HG02852 (cell line): ENCODE data around the gene LAMC3.

ENCODE experiments used
- ATAC-seq: cut with Tn5 transposase; IDR thresholded peaks from one replicate; pipeline ENCODE4 v1.9.1; 2021; ENCODE audit warnings: mild to moderate bottlenecking, moderate library complexity; ENCODE audit not compliant: unreplicated experiment

Gene LAMC3

DNA sequence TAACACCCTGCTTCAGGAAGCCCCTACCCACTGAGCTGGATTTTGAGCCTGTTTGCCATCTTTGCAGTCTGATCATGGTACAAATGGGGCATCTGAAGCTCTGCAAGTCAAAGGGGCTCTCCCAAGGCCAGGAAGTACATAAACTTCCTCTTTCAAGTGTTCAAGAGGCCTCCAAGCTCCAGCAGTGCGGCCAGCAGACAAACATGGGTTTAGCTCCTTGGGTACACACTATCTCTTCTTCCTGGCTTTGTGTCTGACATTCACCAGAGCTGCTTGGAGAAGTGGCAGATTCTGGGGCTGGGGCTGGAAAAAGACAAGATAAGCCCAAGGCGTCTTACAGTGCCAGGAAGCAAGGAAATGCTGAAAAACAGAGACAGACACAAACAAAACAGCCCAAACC lies 34.1 kb downstream of the LAMC3 start:
- no peak for ATAC-seq

DNA sequence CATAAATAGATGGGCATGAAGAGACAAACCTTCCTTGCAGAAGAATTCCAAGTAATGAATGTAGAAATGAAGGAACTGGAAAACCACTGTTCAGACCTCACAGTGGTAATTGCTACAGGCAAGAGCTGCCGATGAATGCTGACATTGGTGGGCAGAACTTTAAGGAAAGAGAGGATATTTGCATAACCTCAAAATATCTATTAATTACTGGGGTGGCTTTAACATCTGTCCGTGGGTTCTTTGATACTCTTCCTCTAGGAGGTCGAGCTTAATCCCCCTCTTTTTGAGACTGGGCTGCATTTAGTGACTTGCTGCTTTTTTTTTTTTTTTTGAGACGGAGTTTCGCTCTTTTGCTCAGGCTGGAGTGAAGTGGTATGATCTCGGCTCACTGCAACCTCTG lies 34.7 kb downstream of the LAMC3 start:
- ATAC-seq = no peak

DNA sequence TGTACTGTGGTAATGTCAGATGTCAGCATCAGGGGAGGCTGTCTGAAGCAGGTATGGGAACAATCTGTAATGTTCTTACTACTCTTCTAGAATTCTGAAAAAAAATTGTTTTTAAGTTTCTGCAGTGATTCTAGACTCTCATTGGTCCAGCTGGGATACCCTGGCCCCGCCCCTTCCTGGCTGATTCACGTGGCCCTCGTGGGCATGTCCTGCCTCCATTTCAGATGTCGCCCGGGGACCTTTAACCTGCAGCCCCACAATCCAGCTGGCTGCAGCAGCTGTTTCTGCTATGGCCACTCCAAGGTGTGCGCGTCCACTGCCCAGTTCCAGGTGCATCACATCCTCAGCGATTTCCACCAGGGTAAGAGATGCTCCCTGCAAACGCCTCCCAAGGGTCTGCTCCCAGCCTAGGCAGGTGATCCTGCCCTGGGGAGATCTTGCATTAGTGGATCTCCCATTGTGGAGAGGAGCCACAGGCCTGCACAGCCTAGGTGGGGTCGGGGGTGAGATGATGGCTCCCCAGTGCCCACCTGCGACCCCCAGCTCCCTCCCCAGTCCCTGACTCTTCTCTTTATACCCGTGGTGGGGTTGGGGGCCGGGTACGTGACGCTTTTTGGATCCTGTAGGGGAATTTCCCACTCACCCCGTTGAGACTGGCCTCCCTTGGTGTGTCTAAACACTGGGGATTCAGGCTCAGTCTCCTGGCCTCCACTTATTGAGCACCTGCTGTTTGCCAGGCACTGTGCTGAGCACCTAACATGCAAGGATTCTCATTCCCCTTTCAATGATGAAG lies 36.5 kb downstream of the LAMC3 start:
- no peak for ATAC-seq

DNA sequence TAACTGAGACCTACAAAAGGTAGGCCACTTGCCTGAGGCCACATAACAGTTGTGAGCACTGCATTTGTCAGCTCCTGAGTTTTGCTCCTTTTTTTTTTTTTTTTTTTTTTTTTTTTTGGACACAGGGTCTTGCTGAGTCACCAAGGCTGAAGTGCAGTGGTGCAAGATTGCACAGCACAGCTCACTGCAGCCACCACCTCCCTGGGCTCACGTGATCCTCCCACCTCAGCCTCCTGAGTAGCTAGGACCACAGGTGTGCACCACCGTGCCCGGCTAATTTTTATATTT lies 37.1 kb downstream of the LAMC3 start:
- no peak for ATAC-seq

DNA sequence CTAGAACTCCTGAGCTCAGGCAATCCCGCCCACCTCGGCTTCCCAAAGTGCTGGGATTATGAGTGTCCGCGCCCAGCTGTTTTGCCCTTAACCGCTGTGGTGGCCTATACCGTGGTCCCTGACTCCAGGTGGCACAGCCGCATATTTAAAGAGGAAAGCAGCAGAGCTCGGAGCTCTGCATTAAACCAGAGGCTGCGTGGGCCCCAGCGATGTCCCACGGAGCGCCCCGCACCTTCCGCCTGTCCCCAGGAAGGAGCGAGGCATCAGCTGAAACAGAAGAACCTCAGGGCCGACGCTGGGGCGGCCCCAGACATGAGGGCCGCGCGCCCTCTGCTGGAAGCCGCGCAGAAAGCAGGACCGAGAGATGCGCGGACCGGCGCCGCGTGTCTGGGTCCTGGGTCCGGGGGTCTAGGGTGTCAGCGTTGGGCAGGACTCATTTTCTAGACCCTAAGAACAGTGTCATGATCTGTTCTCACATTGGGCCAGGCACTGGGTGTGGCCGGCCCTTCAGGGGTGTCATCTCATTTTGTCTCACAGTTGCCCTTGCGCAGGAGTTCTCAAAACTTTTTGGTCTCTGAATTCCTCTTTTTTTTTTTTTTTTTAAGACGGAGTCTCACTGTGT lies 37.7 kb downstream of the LAMC3 start:
- ATAC-seq = no peak

DNA sequence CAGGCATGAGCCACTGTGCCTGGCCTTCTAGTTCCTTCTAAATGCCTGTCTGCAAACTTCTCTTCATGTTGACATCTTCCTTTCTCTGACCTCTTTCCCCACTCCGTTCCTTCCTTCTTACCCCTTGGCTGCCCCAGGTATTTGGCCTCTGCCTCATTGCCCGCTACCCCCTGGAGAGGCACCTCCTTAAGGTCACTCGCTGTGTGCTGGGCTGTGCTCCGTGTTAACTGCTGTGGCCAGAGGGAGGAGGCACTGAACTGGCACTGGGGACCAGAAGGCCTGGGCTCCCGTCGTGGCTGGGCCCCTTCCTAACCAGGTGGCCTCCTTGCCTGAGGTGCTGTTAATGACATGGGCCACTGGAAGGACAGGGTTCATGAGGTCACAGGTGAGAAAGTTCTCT lies 39.4 kb downstream of the LAMC3 start:
- no peak for ATAC-seq

DNA sequence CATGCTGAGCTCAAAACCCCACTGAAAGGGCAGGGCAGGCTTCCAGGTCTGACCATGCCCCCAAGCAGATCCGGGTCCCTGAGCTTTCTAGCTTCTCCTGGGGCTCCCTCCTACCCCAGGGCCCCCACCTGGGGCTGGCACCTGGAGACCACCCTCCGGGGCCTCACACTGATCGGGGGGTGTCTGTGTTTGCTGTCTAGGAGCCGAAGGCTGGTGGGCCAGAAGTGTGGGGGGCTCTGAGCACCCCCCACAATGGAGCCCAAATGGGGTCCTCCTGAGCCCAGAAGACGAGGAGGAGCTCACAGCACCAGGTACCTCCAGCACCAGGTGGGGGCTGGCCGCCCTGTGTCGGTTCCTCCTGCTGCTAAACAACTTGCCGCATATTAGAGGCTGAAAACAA lies 39.8 kb downstream of the LAMC3 start:
- ATAC-seq = no peak

DNA sequence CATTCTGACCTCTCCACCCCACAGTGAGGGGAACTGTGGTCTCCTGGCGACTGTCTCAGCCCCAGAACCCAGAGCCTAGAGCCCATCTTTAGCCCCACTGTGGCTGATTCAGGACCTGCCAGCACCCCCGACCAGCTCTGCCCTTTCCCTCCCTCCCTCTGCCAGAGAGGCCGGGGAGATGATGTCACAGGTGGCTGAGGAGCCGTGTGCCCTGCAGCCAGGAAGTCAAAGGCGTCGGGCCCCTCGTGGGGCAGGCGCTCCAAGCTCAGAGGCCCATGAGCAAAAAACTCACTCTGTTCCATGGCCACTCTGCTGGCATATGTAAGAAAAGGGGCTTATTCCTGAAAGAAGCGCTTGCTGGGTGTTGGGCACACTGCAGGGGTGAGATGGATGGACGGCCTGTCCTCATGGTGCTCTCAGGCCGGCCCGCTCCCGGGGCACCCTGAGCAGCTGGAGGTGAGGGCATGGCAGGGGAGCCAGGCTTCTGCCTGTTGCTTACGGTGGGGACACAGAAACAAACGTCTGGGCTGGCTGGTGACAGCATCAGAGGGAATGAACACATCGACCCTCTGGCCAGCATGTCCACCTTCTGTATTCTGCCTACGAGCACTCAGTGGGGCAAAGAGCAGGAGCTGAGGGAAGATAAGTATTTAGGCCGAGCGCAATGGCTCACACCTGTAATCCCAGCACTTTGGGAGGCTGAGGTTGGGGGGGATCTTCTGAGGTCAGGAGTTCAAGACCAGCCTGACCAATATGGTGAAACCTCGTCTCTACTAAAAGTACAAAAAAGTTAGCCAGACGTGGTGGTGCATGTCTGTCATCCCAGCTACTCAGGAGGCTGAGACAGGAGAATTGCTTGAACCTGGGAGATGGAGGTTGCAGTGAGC lies 41.1 kb downstream of the LAMC3 start:
- no peak for ATAC-seq

DNA sequence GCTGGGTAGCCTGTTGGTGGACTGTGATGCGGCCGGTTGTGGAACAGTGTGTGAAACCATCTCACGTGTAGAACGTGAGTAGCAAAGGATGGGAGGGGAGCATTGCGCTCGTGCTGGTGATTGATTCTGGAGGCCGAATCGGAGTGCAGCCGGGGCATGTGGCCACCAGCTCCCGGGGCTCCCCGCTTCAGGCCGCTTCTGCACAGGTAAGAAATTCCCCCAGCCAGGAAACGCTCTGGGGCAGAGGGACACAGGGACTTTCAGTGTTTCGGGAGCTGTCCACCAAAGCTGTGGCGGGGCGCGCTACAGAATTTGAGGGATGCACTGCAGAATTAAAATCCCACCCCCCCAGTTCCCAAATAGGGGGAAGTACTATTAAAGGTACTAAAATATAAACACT lies 41.9 kb downstream of the LAMC3 start:
- no peak for ATAC-seq

DNA sequence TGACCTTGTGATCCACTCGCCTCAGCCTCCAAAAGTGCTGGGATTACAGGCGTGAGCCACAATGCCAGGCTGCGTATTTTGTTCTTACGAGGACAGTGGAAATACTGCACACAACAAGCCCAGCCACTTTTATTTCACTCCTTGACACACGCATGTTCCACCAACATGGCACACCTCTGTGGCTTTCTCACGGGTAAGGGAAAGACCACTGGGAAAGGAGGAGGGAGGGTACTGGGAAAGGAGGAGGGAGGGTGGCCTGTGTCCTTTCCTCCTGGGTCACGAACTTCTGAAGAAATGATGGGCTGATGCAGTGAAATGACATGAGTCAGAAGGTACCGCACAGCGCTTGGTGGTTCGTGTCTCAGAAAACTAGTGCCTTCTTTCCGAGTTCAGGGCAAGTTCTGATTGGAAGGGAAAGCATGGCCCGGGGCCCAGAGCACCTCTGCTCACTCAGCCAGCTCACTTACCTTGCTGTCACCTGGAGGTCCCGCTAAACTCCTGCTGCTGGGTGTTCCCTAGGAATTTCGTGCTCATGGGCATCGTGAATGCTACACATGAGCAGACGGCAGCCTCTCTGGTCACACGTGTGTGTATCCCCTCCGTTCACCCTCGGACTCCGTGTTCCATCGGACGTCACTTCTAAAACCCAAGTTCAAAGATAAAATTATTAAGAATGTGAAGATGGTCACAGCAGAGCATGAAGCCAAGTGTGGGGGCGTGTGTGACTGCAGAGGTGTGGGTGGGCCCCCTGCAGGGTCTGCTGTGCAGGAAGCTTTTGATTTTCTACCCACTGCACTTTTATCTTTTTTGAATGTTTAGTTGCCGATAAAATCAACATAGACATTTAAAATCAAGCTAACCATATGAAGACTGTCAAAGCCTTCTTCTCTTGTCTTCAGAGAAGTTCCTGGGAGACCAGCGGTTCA lies 42.9 kb downstream of the LAMC3 start:
- no peak for ATAC-seq

DNA sequence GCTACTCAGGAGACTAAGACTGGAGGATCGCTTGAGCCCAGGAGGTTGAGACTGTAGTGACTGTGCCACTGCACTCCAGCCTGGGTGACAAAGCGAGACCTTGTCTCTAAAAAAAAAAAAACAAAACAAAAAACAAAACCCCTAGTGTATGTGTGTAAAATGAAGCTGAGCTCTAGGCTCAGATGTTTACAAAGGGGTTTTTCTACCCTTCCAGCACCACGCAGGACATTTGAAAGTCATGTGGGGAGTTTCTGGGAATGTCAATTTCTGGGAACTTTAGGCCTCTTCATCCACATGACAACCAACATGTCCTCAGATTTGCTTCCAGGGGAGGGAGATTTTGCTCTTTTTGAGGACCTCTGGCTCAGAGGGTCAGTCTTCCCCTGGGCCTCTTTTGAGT lies 44.9 kb downstream of the LAMC3 start:
- ATAC-seq = no peak

DNA sequence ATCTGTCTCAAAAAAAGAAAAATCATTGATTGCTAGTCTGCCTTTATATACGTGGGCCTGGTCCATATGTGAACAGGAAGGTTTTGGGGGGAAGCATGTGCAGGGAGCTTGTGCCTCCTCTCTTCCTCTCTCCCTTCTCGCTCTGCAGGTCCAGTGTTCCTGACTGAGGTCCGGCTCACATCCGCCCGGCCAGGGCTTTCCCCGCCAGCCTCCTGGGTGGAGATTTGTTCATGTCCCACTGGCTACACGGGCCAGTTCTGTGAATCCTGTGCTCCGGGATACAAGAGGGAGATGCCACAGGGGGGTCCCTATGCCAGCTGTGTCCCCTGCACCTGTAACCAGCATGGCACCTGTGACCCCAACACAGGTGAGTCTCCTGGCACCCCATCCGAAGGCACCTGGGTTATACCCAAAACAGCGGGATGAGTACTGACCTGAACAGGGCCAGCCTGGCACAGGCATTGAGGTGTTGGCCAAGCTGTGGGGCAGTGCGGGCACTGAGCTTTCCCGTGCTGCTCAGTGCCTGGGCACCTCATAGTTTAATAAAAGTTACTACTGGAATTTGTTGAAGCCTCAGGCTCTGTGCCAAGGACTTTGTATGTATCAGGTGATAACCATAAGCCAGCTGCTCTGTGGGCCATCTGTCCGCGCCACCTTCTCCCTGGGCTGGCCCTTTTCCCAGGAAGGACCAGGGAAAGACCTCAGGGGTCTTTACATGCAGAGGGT lies 48.0 kb downstream of the LAMC3 start:
- ATAC-seq = no peak

DNA sequence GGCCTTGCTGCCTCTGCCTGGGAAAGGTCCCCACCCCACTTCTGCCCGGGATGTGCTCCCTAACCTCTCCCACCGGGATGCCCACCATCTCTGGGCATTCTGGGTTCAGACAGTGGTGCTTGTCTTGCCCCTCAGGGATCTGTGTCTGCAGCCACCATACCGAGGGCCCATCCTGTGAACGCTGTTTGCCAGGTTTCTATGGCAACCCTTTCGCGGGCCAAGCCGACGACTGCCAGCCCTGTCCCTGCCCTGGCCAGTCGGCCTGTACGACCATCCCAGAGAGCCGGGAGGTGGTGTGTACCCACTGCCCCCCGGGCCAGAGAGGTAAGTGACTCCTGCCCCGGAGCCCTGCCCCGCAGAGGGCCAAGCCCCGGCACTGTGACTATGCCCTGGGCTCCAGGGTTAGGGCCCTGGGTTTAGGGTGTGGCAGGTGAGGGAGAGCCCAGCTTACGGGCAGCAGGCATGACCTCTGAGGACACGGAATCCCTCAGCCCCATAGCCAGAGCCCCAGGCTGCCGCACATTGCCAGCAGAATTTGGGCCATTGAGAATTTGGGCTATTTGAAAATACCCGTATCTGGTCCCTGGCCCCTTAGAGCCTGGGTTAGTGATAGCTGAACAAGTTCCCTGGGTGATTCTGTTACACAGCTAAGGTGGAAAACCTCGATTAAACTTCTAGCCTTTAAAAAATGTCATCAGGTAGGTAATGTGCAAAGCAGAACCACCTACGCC lies 52.1 kb downstream of the LAMC3 start:
- ATAC-seq = no peak

DNA sequence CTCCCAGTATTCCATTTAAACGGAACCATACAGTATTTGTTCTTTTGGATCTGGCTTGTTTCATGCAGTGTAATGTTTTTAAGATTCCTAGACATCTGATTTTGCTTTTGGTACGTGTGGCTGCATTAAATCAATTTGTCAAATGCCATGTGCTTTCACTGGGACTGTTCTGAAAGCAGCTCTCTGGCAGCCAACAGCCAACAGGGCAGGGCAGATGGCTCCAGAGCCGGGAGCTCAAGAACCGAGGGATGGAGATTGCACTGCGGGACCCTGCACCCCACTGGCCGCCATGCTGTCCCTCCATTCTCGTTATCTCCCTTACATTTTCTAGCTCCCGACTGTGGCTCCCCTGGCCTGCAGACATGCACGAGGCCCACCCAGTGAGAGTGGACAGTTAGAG lies 54.0 kb downstream of the LAMC3 start:
- ATAC-seq = no peak

DNA sequence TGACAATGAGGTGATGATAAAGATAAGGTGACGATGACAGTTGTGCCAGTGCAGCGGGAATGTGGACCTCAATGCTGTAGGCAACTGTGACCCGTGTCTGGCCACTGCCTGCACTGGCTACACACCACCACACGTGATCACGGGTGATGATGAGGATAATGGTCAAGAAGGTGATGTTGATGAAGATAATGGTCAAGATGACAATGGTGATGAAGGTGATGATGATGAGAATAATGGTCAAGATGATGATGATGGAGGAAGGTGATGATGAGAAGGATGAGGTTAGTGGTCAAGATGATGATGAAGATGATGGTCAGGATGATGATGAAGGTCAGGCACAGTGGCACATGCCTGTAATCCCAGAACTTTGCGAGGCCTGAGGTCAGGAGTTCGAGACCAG lies 56.6 kb downstream of the LAMC3 start:
- no peak for ATAC-seq

DNA sequence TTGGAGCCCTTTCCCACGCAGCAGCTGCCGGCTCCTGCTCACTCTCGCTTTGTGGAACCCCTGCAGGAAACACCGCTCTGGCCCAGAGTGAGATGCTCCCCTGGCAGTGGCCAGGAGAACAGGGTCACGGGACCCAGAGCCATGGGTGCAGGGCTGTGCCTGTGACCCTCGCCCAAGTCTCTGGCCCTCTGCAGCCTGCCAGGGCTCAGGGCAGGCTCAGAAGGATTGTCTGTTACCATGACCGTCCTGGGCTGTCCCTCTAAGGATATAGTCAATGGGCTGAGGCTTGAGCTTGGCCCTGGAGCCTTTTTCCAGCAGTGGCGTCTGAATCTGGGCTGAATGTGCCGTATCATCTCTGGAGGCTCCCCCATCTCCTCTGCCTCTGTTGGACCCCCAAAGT lies 58.7 kb downstream of the LAMC3 start:
- no peak for ATAC-seq

DNA sequence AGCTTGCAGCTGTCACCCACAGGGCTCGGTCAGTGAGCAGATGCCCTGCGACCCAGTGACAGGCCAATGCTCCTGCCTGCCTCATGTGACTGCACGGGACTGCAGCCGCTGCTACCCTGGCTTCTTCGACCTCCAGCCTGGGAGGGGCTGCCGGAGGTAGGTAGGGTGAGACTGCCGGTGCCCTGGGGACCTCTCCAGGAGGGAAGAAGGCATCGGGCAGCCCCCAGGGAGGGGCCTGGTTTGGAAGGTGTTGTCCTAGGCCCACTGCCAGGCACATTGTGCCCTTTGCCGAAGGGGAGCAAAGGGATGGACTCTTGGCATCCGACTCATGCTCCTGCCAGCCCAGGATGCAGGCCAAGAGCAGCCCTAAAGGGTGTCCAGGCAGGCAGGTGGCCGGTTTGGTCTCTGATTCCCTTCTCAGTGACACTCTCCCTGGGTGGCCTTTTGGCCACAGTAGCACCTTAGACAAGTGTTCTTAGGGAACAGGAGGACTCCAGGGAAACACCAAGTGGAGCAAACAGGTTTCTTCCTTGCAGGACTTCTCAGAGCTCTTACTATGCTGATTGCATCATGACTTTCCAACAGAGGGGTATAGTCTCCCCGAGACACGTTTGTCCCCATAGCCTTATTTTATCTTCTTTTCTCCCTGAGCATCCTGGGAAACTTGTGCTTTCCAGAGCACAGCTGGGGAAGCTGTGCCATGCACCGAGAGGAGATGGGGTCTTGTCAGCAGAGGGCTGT lies 59.3 kb downstream of the LAMC3 start:
- ATAC-seq = no peak

DNA sequence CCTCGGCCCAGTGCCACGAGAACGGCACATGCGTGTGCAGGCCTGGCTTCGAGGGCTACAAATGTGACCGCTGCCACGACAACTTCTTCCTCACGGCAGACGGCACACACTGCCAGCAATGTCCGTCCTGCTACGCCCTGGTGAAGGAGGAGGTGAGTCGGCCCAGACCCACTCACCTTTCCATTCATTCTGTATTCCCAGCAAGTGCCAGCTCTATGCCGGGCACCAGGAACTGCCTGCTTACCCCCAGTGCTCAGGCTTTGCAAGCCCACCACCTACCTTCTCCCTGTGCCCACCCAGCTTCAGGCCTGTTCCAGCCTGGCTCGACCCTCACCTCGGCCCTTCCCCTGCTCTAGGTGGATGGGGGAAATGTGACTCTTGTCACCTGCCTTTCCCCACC lies 60.7 kb downstream of the LAMC3 start:
- ATAC-seq = no peak
